Activated CD4-positive, alpha-beta T cell treated with anti-CD3 and anti-CD28 coated beads, Interleukin-2, amount 10 ng/mL, durations not matched to agents 24 days and 14 days (primary cell): ENCODE data around the gene CORO6. TPM values are rescaled to one million over a fixed set of nuclear protein-coding genes. Genes with fewer than 3 reads are reported as not detected.

Experiments
- DNase-seq: peaks from one replicate; pipeline ENCODE4 v3.0.0; 2022
- H3K27ac Mint-ChIP-seq: one replicate; pipeline ENCODE4 v1.8.0; 2022; ENCODE audit warnings: mild to moderate bottlenecking, mixed read lengths
- H3K27me3 Mint-ChIP-seq: one replicate; pipeline ENCODE4 v1.8.0; 2022; ENCODE audit warnings: mixed read lengths
- H3K36me3 Mint-ChIP-seq: one replicate; pipeline ENCODE4 v1.8.0; 2022; ENCODE audit warnings: low read depth, mild to moderate bottlenecking, mixed read lengths
- H3K4me1 Mint-ChIP-seq: one replicate; pipeline ENCODE4 v1.8.0; 2021; ENCODE audit warnings: mixed read lengths
- H3K4me3 Mint-ChIP-seq: one replicate; pipeline ENCODE4 v1.8.0; 2022; ENCODE audit warnings: mild to moderate bottlenecking, moderate library complexity, mixed read lengths
- H3K9me3 Mint-ChIP-seq: one replicate; pipeline ENCODE4 v1.8.0; 2021; ENCODE audit warnings: mixed read lengths
- intact Hi-C: fragments of 100-400 bp; cut with micrococcal nuclease; formaldehyde crosslinking; loops from one replicate; pipeline ENCODE4 v1.15.1; 2023
- total RNA-seq: library from RNA; stranded (reverse); gene quantifications from 2 replicates; pipeline ENCODE4 v1.2.3, GENCODE V29; 2022

CORO6 gene
- total RNA-seq, 1 donor from 2014 or later = 6.4 TPM

- Mint-ChIP-seq H3K4me3 (no peak overlapping the region), H3K27me3 (no peaks in the 10 kb centered on the region), H3K4me1 (peaks cover 16% of the 10 kb centered on the region), H3K9me3 (no peaks in the 10 kb centered on the region), H3K36me3 (no peaks in the 10 kb centered on the region), H3K27ac (no peak overlapping the region)
- no peak for DNase-seq
- intact Hi-C loops = no loop called here
Observed at GRCh38 chr17:29595943-29596774, 26.6 kb downstream of the CORO6 start.

DNA sequence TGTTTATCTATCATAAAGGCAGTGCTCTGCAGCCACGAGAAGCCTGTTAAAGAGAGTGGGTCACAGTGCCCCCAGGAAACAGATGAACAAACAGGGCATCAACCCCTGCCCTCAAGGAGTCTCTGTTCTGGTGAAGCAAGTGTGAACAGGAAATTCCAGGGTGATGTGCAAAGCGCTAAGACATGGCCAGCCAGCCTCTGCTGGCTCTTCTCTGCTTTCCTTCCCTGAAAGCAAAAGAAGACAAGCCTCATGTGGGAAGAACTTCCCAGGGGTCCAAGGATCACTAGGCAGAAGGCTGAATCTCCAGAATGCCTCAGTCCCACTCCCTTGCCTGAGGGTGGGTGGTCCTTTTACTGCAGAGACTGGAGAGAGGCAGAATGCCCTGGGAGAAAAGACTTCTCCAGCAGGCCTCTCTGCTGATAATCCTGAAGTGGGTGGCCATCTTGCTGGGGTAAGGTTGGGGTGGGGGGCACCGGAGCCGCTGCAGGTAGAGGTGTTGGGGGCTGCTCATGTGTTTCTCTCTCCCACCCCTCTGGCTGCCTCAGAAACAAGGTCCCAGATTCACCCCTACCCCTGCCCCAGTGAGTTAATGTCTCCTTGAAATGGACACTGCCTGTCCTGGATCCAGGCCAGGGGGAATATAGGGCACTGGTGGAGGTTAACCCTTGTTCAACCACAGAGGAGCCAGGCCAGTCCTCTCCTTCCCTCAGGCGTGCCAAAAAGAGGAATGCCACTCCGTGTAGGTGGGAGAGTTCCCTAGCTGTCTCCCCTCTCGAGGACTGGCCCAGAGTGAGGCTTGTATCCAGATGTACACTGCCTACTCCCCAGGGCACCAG, 27.4 kb downstream of the CORO6 start:
- peak overlapping the region; percentile 30 for H3K4me3 Mint-ChIP-seq
- H3K36me3 Mint-ChIP-seq = no peaks in the 10 kb centered on the region
- intact Hi-C loops = no loop called here
- H3K9me3 Mint-ChIP-seq = no peaks in the 10 kb centered on the region
- H3K27me3 Mint-ChIP-seq = no peaks in the 10 kb centered on the region
- DNase-seq = no peak
- no peak overlapping the region for H3K27ac Mint-ChIP-seq
- peaks cover 23% of the 10 kb centered on the region for H3K4me1 Mint-ChIP-seq

DNA sequence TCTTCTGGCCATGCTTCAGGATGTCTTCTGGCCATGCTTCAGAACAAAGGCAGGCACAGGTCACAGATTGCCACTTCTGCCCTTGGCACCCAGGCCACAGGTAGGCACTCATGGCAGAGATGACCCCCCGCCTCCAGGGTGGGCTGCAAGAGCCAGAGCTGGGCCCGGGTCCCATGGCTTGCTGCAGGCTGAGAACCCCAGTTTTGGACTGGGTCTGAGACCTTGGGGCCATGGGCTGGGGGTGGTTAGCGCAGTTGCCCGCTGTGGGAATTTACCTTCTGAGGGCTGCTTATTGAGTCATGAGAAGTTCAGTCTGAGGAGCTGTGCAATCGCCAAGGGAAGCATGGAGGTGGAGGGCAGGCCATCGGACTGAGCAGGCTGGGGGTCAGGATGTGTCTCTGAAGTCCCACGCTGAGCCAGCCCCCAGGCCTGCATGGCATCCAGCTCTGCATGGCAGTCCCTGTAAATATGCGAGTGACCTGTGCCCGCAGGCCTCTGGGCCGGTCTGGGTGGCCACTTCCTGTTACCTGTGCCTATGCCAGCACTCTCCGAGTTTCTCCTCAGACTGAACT, 28.1 kb downstream of the CORO6 start:
- Mint-ChIP-seq H3K27ac (no peak overlapping the region), H3K9me3 (no peaks in the 10 kb centered on the region), H3K27me3 (no peaks in the 10 kb centered on the region), H3K4me3 (peak overlapping the region; percentile 83), H3K4me1 (peaks cover 28% of the 10 kb centered on the region), H3K36me3 (no peaks in the 10 kb centered on the region)
- DNase-seq = no peak
- intact Hi-C loops = no loop called here

DNA sequence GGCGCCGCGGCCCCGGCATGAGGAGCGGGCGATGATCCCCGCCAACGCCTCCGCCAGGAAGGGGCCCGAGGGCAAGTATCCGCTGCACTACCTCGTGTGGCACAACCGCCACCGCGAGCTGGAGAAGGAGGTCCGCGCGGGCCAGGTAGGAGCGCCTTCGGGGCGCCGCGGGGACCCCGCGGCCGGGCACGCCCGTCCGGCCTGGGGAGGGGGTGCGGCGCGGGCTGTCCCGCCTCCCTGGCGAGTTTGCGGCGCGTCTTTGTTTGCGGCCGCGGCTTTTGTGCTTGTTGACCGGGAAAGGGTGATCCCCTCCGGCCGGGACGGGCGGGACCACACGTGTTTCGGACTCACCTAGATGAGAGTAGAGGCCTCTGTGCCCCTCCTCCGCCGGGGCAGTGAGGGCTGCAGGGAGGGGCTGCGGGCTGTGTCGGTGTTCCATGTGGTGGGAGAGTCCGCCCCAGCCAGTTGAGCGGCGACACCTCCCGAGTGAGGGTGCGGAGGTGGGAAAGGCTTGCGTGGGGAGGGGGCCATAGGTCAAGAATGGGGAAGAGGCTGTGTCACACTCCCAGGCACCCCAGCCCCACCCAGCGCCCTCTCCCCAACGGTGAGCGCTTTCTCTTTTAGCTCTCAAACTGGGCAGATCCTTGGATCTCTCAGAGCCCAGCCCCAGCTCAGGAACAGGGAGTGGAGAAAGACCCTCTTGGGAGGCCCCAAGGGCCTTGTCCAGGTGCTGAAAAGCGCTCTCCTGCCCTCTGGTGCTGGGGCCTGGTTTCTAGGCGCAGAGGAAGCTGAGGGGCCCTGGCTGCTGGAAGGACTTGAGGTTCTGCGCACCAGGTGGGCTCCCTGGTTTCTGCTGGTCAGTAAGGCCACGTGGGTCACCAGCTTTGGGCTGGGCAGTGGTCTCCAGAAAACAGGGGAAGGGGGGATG, 28.9 kb downstream of the CORO6 start:
- peak overlapping the region; percentile 37 for H3K27ac Mint-ChIP-seq
- DNase-seq = peak; percentile 79
- no peaks in the 10 kb centered on the region for H3K27me3 Mint-ChIP-seq
- H3K9me3 Mint-ChIP-seq = no peaks in the 10 kb centered on the region
- H3K4me1 Mint-ChIP-seq = peaks cover 28% of the 10 kb centered on the region
- intact Hi-C loops = no loop called here
- H3K36me3 Mint-ChIP-seq = no peaks in the 10 kb centered on the region
- H3K4me3 Mint-ChIP-seq = peak overlapping the region; percentile 83

DNA sequence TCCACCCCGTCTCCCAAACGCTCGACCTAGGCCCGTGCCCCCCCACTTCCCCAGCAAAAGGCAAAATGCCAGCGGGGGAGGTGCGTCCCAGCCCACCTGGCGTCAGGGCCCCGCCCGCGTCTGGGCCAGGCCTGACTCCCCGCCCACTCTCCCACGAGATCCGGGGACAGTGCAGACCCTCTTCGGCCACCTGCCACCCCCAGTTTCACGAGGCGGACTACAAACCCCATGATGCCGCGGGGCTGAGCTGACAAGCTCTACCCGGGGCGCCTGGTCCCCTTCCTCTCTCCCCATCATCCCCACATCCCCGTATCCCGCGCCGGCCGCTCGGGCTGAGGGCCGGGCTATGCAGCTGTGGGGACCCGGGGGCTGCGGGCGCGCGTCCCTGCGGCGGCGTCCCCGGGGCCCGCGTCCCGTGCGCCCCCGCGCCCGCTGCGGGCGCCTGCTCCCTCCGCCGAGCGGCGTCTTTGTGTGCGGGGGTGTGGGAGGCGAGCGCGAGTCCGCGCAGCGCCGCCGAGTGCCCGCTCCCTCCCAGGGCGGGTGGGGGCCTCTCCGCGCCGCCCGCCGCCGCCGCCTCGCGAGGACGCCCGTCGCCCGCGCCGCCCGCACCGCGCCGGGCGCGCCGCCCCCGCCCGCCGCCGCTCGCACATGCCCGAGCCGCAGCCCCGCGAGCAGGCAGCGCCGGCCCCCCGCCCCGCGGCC, 29.7 kb downstream of the CORO6 start, which contains the start of gene ANKRD13B:
TSS of gene ANKRD13B (plus strand) at position 283 of the 702 bp plus-strand sequence. CDS start 490 bp downstream, outside the sequence.
- intact Hi-C loops = no loop called here
- Mint-ChIP-seq H3K36me3 (peaks cover 2% of the 10 kb centered on the region), H3K4me1 (peaks cover 31% of the 10 kb centered on the region), H3K9me3 (no peaks in the 10 kb centered on the region), H3K27ac (peak within 1 kb of the TSS; percentile 86), H3K27me3 (no peaks in the 10 kb centered on the region), H3K4me3 (peak within 1 kb of the TSS; percentile 92)
- peak; percentile 83 for DNase-seq

DNA sequence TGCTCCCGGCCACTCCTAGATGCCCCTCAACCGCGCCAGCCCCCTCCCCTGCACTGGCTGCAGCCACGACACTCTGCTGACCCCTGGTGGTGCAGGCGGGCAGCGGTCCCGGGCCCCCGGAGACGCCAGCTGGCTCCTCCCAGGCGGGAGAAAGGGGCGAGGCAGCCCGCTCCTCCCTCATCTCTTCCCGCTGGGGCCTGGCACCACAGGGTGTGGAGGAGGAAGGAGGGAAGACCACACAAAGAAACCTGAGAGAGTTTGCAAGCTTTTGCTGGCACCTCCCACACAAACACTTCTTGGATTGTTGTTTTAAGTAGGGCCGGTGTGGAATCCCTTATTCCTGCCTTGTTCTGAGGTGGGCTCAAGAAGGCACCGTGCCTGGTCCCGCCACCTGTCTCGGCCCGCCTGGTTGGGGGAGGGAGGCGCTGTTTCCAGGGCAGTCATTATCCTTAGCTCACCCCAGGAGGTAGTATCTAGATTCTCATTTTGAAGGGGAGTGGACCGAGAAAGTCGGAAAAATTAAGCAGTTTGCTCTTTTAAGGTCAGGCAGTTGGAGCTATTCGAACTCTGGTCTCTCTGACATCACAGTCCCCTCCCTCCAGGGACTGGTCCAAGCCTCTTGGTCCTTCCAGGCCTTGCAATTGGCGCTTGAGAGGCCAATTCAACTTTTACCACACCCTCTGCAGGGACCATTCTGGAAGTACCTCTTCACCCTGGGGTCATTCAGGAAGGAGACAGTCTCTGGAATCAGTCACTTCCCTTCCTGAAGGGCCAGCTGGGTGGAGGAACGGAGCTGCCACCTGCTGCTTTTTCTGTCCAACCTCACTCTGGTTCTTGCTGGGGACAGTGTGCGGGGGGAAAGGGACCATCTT, 30.7 kb downstream of the CORO6 start:
- Mint-ChIP-seq H3K9me3 (no peaks in the 10 kb centered on the region), H3K27ac (peak overlapping the region; percentile 86), H3K4me1 (peaks cover 39% of the 10 kb centered on the region), H3K36me3 (peaks cover 2% of the 10 kb centered on the region), H3K27me3 (no peaks in the 10 kb centered on the region), H3K4me3 (peak overlapping the region; percentile 92)
- intact Hi-C loops = loop anchor here (1.0 kb wide), 3 partner anchors 12 to 202 kb away; partner anchors contain the start of gene TAOK1
- peak; percentile 95 for DNase-seq

DNA sequence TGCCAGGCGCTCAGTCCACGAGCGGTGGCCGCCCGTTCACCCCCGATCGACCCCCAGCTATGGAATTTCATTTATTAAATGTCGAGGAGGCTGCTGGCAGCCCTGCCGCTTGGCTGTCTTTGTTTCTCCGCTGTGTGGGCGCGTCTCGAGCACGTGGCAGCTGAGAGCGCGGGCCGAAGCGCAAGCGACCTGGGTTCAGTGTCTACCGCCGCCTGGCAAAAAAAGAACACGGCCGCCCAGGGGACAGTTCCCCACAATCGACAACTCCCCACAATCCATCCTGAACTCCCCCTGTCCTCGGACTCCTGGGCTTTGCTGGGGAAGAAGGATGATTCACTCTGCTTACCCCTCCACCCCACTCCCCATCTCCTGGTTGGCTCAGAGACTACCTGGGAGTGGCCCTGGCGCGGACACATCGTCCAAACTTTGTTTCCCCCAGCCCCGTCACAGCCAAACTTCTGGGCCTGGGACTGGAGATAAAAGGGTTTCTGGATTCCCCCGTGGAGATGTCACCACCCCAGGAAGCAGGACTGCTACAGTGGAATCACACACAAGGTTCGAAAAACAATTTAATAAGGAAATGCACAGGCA, 31.5 kb downstream of the CORO6 start:
- peak; percentile 75 for DNase-seq
- H3K4me1 Mint-ChIP-seq = peaks cover 44% of the 10 kb centered on the region
- intact Hi-C loops = loop anchor here (1.0 kb wide), 3 partner anchors 11 to 201 kb away; partner anchors contain the start of gene TAOK1
- H3K9me3 Mint-ChIP-seq = no peaks in the 10 kb centered on the region
- H3K27ac Mint-ChIP-seq = peak overlapping the region; percentile 86
- H3K36me3 Mint-ChIP-seq = peaks cover 2% of the 10 kb centered on the region
- H3K4me3 Mint-ChIP-seq = peak overlapping the region; percentile 92
- H3K27me3 Mint-ChIP-seq = no peaks in the 10 kb centered on the region

DNA sequence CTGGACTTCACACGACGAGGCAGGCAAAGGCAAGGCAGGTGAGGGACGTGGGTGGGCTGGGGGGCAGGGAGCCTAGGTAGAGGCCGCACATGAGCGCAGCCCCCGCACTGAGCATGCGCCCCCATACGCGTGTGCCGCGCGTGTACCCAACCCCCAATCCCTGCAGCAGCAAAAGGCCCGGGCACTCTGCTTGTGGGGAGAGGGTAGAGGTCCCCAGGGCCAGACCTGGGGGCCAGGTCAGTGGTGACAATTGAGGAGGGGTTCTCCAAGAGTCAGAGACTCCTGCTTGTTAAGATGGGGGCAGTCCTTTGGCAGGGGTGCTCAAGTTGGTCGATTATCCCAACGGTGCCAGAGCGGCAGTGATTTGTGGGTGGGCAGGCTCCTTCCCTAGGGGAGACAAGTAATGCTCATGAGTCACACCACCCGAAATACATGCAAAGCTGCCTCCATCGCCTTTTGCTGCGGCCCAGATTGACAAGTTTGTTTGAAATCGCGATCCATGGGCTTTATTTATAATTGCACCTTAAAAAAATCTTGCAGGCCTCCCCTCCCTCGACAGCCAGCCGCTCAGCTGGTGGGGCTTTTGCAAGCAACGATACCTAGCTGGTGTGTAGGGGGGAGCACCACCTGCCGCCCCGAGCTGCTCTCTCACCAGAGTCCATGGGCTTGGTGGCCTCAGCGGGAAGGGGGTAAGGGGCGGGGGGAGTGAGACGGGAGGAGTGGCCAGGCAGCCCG, 32.1 kb downstream of the CORO6 start:
- Mint-ChIP-seq H3K4me3 (peak overlapping the region; percentile 92), H3K27ac (peak overlapping the region; percentile 95), H3K36me3 (peaks cover 2% of the 10 kb centered on the region), H3K9me3 (no peaks in the 10 kb centered on the region), H3K4me1 (peaks cover 46% of the 10 kb centered on the region), H3K27me3 (no peaks in the 10 kb centered on the region)
- intact Hi-C loops = loop anchor here (1.0 kb wide), 3 partner anchors 10 to 200 kb away; partner anchors contain the start of gene TAOK1
- DNase-seq = no peak

- H3K9me3 Mint-ChIP-seq = no peaks in the 10 kb centered on the region
- intact Hi-C loops = loop anchor here (1.0 kb wide), 1 partner anchor 21 kb away; the partner anchor contains the start of gene TP53I13
- H3K27me3 Mint-ChIP-seq = no peaks in the 10 kb centered on the region
- H3K4me3 Mint-ChIP-seq = peak within 1 kb of the TSS; percentile 92
- peaks cover 52% of the 10 kb centered on the region for H3K4me1 Mint-ChIP-seq
- peak within 1 kb of the TSS; percentile 95 for H3K27ac Mint-ChIP-seq
- peak; percentile 96 for DNase-seq
- H3K36me3 Mint-ChIP-seq = peaks cover 2% of the 10 kb centered on the region
Observed at GRCh38 chr17:29589524-29590410, 32.9 kb downstream of the CORO6 start, which contains the start of gene GIT1. Gene GIT1, minus strand, starts transcription at chr17:29589648. Its CDS starts 270 bp downstream, at chr17:29589378.
